ENCODE measurements around the gene SNORC.

Gene SNORC

DNA sequence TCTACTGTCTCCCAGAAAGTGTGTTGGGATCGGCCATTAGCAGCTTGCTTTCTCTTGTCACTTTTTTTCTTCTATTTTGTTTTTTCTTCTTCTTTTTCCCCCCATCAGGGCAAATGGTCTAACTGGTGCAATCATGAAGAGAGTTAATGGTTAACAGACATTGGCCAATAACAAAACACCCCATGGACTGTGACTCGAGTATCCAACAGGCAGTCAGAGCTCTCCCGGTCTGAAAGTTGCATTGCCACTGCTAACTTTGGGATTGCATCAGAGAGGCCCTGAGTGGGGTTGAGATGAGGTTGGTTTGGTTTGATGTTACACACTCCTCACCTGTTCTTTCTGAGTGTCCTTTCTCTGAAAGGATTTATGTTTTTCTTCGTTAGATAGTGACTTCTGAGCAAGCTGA is 12.9 kb upstream of the SNORC start:
- H3K27me3 Mint-ChIP-seq (ENCODE audit: low read depth): no peaks in the 10 kb centered on the region
- H3K9me3 Mint-ChIP-seq: no peaks in the 10 kb centered on the region
- H3K4me3 Mint-ChIP-seq: no peak overlapping the region
- peaks cover 27% of the 10 kb centered on the region for H3K36me3 Mint-ChIP-seq (ENCODE audit: low read depth)
- no peaks in the 10 kb centered on the region for H3K4me1 Mint-ChIP-seq (ENCODE audit: low read depth)
- H3K27ac Mint-ChIP-seq: no peak overlapping the region

DNA sequence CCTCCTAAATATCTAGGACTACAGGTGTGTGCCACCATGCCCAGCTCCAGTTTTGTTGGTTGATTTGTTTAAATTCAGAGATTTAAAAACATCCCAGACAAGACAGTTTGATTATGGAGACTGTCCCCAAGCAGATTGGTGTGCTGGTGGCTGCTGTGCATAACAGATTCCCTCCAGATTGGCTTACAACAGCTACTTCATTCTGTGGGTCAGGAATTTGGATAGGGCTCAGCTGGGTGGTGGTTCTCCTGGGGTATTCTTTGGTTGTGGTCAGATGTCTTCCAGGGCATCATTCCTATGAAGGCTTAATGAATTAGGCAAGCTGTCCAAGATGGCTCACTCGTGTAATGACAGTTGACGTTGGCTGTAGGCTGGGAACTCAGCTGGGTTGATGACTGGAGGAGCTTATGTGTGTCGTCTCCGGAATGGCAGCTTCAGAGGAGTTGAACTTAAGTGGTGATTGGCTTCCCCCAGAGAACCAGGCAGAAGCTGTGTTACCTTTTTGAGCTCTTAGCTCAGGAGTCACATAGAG is 10.6 kb upstream of the SNORC start:
- Mint-ChIP-seq H3K36me3 (ENCODE audit: low read depth) (peaks cover 16% of the 10 kb centered on the region), H3K27ac (peak overlapping the region; percentile 19), H3K4me3 (no peak overlapping the region), H3K27me3 (ENCODE audit: low read depth) (no peaks in the 10 kb centered on the region), H3K9me3 (no peaks in the 10 kb centered on the region), H3K4me1 (ENCODE audit: low read depth) (no peaks in the 10 kb centered on the region)

DNA sequence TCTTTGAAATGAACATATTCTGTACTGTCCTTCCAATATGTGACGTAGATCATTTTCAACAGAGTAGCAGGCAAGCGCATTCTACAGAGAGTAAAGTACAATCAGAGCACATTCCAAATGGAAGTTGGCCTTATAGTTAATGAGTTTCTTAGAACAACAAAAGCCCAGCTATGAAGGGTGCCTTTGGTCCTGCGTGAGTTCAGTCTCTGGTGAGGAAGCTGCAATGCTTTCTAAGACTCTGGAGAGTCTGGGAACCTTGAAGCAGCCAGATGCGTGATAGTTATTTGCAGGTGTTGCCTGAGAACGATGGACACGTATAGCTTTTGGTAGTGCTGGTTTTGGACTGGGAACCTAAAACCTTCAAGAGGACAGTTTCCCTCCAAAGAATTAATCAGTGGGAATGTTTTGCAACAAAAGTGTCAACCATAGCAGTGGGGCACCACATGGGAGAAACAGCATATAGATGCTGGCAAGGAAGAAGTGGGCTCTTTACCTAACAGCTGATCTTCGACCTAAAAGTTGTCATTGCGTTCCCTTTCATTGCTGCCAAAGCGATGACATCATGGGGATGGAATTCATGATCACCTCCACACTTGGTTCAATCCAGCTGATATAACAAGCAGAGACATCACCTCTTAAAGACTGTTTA is 9.3 kb upstream of the SNORC start:
- Mint-ChIP-seq H3K27ac (no peak overlapping the region), H3K27me3 (ENCODE audit: low read depth) (no peaks in the 10 kb centered on the region), H3K36me3 (ENCODE audit: low read depth) (peaks cover 16% of the 10 kb centered on the region), H3K4me3 (no peak overlapping the region), H3K4me1 (ENCODE audit: low read depth) (no peaks in the 10 kb centered on the region), H3K9me3 (no peaks in the 10 kb centered on the region)

DNA sequence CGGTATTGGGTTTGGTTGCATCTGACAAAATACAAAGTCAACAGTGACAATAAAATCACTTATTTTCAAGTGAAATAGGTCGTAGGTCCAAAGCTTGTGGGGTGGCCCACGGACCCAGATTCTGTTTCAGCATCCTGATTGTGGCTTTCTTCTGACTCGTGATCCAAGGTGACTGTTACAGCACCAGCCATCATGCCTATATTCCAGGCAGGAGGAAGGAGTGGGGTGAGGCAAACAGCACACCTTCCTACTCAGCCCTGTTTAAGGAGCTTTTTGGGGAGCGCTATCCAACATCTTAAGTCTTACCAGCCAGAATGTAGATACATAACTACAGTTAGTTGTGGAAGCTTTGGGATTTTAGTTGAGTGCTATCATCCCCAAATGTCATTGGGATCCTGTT is 8.7 kb upstream of the SNORC start:
- no peaks in the 10 kb centered on the region for H3K27me3 Mint-ChIP-seq (ENCODE audit: low read depth)

DNA sequence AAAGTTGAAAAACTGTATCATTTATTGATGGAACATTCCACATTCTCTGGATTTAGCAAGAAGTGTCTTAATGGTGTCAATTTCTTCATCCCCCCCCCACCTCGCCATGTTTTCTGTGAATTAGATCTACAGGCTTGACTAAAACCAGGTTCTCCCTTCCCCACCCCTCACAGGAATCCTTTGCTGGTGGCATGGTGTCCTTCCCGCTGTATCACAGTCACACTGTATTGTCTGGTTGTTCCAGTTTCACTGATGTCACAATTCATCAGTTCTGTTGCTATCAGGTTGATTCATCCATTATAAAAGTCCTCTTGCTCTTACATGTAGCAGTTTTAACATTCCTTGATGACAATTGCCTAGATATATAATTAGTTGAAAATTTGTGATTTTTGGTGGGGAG is 6.1 kb upstream of the SNORC start:
- Mint-ChIP-seq H3K4me1 (ENCODE audit: low read depth) (no peaks in the 10 kb centered on the region), H3K27ac (no peak overlapping the region), H3K9me3 (no peaks in the 10 kb centered on the region), H3K27me3 (ENCODE audit: low read depth) (no peaks in the 10 kb centered on the region), H3K4me3 (no peak overlapping the region), H3K36me3 (ENCODE audit: low read depth) (peaks cover 6% of the 10 kb centered on the region)

More for the DNA sequence above, 8.7 kb upstream of the SNORC start:
- Mint-ChIP-seq H3K36me3 (ENCODE audit: low read depth) (peaks cover 15% of the 10 kb centered on the region), H3K27ac (no peak overlapping the region), H3K4me3 (no peak overlapping the region), H3K9me3 (no peaks in the 10 kb centered on the region), H3K4me1 (ENCODE audit: low read depth) (no peaks in the 10 kb centered on the region)

DNA sequence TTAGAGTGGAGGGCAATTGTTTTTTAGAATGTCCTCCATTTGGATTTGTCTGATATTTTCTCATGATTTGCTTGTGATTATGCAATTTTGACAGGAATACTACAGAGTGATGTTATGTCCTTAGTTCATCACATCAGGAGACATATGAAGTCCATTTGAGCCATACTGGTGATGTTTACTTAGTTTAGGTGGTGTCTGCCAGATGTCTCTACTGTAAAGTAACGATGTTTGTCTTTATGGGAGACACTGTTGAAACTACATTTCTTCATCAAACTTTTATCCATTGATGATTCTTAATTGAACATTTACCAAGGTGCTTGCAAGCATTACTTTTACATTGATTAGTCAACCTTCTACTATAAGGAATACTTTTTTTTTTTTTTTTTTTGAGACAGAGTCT is 4.9 kb upstream of the SNORC start:
- Mint-ChIP-seq H3K4me1 (ENCODE audit: low read depth) (no peaks in the 10 kb centered on the region), H3K4me3 (no peak overlapping the region), H3K27ac (no peak overlapping the region), H3K27me3 (ENCODE audit: low read depth) (no peaks in the 10 kb centered on the region), H3K36me3 (ENCODE audit: low read depth) (no peaks in the 10 kb centered on the region), H3K9me3 (no peaks in the 10 kb centered on the region)

DNA sequence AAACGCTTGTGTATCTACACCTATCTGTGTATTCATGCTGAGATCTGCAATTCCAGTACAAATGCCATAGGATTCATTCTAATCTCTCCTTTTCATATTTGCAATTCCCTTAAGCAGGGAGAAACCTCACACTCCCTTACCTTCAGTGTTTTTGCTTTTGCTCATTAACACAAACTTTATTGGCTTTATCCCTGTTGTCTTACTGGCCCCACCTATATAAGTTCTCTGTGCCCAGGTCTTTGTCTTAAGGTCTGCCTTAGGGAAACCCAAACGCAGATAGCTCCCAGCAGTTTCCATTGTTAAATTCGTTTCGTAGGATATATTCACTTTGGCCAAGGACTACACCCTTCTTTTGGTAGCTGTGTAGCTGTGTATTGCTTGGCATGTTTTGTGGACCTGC is 4.0 kb upstream of the SNORC start:
- Mint-ChIP-seq H3K27ac (no peak overlapping the region), H3K4me1 (ENCODE audit: low read depth) (no peaks in the 10 kb centered on the region), H3K4me3 (no peak overlapping the region), H3K36me3 (ENCODE audit: low read depth) (no peaks in the 10 kb centered on the region), H3K9me3 (no peaks in the 10 kb centered on the region), H3K27me3 (ENCODE audit: low read depth) (no peaks in the 10 kb centered on the region)

DNA sequence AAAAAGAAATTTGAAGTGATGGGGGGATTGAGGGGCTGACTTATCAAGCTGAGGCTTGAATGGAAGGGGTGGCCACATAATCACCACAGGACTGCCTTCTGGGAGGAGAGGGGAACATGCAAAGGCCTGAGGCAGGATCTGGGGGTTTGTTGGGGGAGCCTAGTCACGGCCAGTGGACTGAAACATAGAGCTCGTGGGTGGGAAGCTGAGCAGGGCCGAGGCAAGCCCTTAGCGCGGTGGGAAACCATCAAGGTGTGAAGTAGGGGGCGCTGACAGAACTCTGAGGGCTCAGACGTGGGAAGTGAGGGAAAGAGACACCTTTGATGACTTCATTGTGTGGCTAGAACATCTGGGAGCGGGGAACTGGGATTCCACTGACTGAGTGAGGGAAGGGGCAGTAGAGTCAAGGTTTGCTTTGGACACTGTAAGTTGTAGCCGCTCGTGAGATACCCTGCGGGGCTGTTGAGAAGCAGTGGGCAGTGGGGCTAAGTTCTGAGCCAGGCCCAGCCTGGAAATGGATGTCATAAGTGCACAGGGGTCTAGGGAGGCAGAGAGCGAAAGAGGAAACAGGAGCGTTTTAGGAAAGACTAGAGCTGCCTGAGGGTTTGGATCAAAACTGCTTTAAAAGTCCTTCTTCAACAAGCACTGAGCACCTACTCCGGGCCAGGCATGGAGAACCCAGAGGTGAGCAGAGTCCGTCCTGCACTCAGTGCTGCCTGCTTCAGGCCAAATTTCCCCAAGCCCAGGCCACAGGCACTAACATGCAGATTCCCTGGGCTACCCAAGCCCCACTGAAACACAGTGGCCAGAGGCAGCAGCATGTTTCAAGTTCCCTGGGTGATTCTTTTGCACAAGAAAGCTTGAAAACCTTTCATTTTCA is 686 bp upstream of the SNORC start:
- H3K4me3 Mint-ChIP-seq: no peak overlapping the region
- H3K27ac Mint-ChIP-seq: no peak overlapping the region
- H3K36me3 Mint-ChIP-seq (ENCODE audit: low read depth): no peaks in the 10 kb centered on the region
- H3K9me3 Mint-ChIP-seq: no peaks in the 10 kb centered on the region
- H3K27me3 Mint-ChIP-seq (ENCODE audit: low read depth): no peaks in the 10 kb centered on the region
- no peaks in the 10 kb centered on the region for H3K4me1 Mint-ChIP-seq (ENCODE audit: low read depth)

DNA sequence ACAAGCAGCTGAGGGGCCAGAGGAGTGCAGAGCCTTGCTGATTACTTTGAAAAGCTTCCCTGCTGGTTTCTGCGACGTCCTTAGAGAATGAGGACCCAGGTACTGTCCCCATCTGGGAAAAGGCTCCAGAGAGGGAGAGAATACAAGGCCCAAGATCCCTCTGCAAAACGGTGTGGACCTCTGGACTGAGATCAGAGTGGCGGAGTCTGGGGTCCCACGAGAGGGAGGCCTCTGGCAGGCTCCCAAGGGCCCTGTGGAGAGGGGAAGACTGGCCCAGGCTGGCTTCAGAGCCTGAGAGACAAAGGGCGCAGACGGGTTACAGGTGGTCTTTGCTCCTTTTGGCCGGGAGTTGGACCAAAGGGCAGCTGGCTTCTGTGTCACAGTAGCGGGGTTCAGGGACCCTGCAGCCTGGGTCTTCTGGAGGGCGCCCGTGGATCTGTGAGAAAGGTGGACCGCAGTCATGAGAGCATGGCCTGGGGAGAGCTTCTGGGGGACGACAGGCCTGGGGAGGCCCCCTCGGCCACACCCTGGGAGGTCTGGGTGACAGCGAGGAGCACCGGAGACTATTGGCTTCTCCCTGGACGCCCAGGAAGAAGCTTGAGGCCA is 805 bp downstream of the SNORC start:
- Mint-ChIP-seq H3K27ac (no peak overlapping the region), H3K4me3 (no peak overlapping the region)

DNA sequence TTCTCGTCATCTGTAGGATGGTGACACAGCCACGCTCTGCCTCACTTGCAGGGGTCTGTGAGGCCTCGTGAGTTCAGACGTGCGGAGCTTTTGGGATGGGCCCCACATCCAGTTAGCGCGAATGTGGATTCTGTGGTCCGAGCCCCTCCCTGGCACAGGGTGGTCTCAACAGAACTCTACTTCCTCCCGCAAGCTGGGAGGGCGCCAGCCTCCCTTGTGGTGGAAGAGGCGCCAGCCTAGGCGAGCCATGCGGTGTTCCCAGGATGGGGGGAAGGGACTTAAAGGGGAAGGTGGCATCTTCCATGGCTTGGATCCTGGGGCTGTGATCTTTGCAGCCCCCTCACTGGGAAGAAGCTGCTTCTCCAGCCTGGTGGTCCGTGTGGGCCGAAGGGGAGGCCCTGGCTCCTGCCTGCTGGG is 1.4 kb downstream of the SNORC start:
- Mint-ChIP-seq H3K4me1 (ENCODE audit: low read depth) (no peaks in the 10 kb centered on the region), H3K27ac (no peak overlapping the region), H3K27me3 (ENCODE audit: low read depth) (peaks cover 9% of the 10 kb centered on the region), H3K9me3 (no peaks in the 10 kb centered on the region), H3K4me3 (no peak overlapping the region), H3K36me3 (ENCODE audit: low read depth) (no peaks in the 10 kb centered on the region)

More for the DNA sequence above, 805 bp downstream of the SNORC start:
- H3K36me3 Mint-ChIP-seq (ENCODE audit: low read depth): no peaks in the 10 kb centered on the region
- H3K27me3 Mint-ChIP-seq (ENCODE audit: low read depth): peaks cover 9% of the 10 kb centered on the region
- no peaks in the 10 kb centered on the region for H3K4me1 Mint-ChIP-seq (ENCODE audit: low read depth)
- no peaks in the 10 kb centered on the region for H3K9me3 Mint-ChIP-seq

DNA sequence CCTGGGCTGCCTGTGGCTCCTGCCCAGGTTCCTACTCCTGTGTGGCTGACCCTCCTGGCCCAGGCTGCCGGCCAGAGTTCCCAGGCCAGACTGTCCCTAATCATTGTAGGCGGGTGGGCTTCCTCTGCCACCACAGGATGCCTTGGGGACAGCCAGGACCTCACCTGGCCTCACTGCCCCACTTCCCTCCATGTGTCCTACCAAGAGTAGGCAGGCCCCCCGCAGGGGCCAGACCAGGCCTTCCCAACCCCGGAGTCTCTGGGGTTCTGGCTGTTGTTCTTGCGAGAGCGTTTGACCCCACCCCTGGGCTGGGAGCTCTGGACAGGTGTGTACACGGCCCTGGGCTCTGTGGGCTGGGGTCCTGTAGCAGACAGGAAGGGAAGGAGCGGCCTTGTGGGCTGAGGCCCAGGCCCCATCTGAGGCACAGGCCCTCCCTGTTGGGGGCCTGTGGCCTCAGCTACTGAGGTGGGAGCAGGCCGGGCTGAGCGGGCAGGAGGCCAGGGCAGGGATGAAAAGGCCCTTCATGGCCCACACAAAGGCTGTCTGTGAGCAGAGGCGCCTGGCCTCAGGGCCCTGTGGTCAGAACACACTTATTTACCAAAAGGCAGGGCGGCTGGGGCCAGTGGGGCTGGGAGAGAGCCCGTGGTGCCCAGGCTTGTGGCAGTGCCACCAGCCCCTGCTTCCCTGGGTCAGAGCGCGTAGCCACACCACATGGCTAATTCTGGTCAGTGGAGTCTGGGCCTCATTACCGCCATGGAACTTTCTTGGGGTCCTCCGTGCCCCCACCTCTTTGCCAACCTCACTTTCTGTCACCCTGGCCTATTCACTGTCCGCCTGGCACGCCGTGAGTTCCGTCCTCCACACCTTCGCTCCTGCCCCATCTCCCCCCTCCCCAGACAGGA is 2.0 kb downstream of the SNORC start:
- Mint-ChIP-seq H3K4me1 (ENCODE audit: low read depth) (no peaks in the 10 kb centered on the region), H3K27ac (no peak overlapping the region), H3K9me3 (no peaks in the 10 kb centered on the region), H3K4me3 (no peak overlapping the region), H3K27me3 (ENCODE audit: low read depth) (peaks cover 10% of the 10 kb centered on the region), H3K36me3 (ENCODE audit: low read depth) (no peaks in the 10 kb centered on the region)

DNA sequence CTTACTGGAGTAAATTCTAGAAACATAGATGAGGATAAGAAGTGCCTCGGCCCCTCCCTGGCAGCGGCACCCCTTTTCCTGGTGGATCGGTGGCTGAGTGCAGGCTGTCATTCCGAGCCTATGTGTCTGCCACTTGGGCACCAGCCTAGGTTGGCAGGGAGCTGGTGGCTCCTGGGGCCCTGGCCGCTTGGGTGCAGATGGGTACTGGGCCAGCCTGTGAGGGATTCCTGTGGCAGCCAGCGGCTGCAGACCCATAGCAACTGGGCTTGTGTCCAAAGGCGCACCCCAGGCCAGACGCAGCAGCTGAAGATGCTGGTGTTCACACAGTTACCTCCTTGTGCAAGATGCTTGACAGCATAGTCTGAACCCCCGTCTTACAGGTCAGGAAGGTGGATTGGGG is 2.8 kb downstream of the SNORC start:
- H3K4me3 Mint-ChIP-seq: no peak overlapping the region
- no peak overlapping the region for H3K27ac Mint-ChIP-seq
- no peaks in the 10 kb centered on the region for H3K4me1 Mint-ChIP-seq (ENCODE audit: low read depth)
- no peaks in the 10 kb centered on the region for H3K36me3 Mint-ChIP-seq (ENCODE audit: low read depth)
- peaks cover 17% of the 10 kb centered on the region for H3K27me3 Mint-ChIP-seq (ENCODE audit: low read depth)
- no peaks in the 10 kb centered on the region for H3K9me3 Mint-ChIP-seq

DNA sequence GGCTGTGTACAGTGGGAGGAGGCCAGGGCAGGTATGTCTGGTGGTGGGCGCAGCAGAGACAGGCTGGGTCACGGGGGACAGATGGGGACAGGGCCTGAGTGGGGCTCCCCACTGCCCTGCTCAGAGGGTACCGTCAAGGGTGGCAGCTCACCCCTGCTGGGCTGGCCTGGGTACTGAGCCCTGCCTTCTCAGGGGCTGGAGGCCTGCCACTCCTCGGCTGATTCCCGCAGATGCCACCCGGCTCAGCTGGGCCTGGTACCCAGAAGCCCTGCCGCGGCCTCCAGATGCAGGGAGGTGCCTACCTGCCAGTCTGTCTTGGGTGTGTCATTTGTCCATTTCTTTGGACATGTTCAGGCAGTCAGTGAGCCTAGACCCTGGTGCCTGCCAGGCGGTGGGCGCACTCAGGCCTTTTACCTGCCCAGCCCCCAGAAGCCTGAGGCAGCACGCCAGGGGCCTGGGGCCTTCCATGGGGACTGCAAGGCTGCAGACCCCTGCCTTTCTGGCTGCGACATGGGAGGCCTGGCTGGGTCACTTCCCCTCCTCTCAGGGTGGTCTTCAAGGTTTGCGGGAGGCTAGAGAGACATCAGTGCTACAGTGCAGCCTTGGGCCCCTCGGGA is 3.3 kb downstream of the SNORC start:
- Mint-ChIP-seq H3K4me3 (no peak overlapping the region), H3K27ac (no peak overlapping the region), H3K4me1 (ENCODE audit: low read depth) (no peaks in the 10 kb centered on the region), H3K9me3 (no peaks in the 10 kb centered on the region), H3K36me3 (ENCODE audit: low read depth) (no peaks in the 10 kb centered on the region), H3K27me3 (ENCODE audit: low read depth) (peaks cover 19% of the 10 kb centered on the region)
